ENCODE data around the gene VEGFD. TPM values are rescaled to one million over a fixed set of nuclear protein-coding genes. Genes with fewer than 3 reads are reported as not detected.
"Not testable (repeated sequence)": the region's sequence is repeated elsewhere in the genome, so short reads cannot be mapped to it uniquely, and the experiment has no call there.

Gene VEGFD
- polyA plus RNA-seq, 4 donors: 0.22 to 0.58 (median 0.50) TPM

DNA sequence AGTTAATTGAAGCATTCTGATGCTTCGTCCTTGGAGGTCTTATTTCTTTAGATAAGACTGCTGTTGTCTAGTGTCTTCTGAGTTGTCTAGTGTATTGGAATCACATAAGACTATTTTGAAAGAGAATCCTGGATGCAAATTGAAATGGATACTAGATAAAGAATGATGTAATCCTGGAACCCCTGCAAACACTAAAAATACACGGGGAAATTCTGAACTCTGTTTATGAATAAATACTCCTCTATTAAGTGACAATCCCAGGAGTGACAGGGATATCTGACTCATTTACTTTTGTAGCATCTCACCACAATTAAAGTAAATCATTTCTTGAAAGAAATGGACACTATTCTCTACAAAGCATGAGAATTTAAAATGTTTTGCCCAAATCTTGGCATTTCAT, 69.7 kb downstream of the VEGFD start:
- no peak for DNase-seq (ENCODE audit: low read depth in 4 of 4, low spot score in 3 of 4)

- no peak for DNase-seq (ENCODE audit: low read depth in 4 of 4, low spot score in 3 of 4)
Measured at GRCh38 chrX:15311119-15311518, 73.1 kb downstream of the VEGFD start.

GRCh38 chrX:15310117-15310516, 74.1 kb downstream of the VEGFD start:
- DNase-seq (ENCODE audit: low read depth in 4 of 4, low spot score in 3 of 4): peak in 2 of 4 donors; percentile 33 to 43

DNA sequence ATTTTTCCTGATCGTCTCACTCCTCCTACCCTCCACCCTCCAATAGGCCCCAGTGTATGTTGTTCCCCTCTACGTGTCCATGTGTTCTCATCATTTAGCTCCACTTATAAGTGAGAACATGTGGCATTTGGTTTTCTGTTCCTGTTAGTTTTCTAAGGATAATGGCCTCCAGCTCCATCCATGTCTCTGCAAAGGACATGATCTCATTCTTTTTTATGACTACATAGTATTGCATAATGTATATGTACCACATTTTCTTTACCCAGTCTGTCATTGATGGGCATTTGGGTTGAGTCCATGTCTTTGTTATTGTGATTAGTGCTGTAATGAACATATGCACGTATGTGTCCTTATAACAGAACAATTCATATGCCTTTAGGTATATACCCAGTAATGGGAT, 78.3 kb downstream of the VEGFD start:
- DNase-seq (ENCODE audit: low read depth in 4 of 4, low spot score in 3 of 4): not testable (repeated sequence)

DNA sequence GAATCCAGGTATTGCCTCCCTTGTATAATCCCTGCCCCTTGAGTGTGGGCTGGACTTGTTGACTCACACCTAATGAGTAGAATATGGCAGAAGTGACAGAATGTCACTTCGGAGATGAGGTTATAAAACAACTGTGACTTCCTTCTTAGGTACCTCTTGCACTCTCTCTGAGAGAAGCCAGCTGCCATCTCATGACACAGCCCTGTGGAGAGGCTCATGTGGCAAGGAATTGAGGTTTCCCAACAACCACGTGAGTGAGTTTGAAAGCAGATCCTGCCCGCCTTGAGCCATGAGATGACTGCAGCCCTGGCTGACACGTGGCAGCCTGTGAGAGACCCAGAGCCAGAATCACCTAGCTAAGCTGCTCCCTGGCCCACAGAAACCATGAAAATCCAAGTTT, 82.3 kb downstream of the VEGFD start:
- no peak for DNase-seq (ENCODE audit: low read depth in 4 of 4, low spot score in 3 of 4)

DNA sequence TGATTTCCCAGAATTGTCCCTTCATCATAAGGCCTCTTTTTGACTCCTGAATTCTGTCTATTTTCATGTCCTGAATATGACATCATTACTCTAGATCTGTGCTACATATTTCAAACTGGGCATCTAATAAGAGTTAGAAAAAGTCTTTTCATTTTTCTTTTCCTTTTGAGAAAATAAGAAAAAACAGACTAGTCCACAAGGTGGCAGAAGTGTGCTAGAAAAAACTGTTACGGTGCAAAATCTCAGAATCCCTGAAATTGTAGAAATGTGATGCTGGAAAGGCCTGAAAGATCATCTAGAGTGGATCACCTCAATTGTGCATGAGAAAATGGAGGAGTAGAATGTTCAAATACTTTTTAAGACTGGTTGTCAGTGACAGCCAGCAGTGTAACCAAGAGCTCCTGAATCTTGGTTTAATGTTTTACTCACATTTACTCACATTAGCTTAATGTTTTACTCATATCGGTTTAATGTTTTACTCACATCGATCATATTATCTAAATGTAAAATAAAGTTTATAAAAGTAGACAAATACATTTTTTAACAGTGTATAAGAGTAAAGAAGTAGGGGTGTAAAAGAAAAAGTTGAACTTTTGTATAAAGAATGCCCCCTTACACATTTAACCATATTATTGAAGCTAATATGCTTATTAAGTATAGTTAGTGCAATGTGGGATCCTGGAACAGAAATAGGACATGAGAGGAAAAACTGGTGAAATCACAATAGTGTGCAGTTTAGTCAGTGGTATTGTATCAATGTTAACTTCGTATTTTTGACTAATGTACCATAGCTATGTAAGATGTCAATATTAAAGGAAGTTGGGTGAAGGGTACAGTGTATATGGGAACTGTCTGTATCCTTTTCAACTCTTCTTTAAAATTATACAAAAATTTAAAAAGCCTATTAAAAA, 84.0 kb downstream of the VEGFD start:
- DNase-seq (ENCODE audit: low read depth in 4 of 4, low spot score in 3 of 4): no peak

DNA sequence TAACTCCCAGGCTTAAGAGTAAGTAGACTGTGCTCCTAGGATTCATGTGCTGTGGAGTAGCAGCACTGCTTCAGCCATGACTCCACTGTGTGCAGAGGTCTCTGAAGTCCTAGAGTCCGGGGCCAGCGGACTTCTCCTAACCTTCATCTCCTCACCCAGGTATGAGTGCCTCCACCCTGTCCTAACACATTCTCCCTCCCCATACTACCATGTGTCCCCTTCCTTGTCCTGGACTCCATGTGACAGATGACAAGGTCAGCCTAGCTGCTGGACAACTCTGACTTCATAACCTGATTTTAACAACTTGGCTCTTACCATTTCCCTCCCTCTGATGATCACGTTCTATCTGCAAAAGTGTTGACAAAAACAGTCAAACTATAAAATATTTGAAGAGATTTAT, 85.4 kb downstream of the VEGFD start:
- no peak for DNase-seq (ENCODE audit: low read depth in 4 of 4, low spot score in 3 of 4)

DNA sequence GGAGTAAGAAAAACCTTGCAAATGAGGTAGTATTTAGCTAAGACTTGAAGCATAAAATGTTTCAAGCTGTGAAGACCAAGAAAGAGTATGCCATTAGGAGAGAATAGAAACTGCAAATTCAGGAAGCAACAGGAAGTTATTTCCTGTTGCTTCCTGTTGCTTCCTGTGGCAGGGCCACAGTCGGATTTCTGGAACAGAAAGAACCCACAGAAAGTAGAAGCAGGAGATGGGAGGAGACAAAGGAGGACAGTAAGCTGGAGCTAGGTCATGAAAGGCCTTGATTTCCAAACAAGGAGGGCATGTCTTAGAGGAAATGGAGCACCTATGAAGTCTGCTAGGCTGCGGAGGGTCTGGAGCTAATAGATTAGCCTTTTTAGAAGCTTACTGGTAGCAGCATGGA, 86.0 kb downstream of the VEGFD start:
- DNase-seq (ENCODE audit: low read depth in 4 of 4, low spot score in 3 of 4): no peak

Other genes starting within 250 kb of the VEGFD start
- gene ASB9, start 114.3 kb downstream of the VEGFD start, polyA plus RNA-seq (ENCODE audit: insufficient read length in 4 of 4): 10 to 100 TPM; 11.2 to 14.1 (median 12.8) TPM
- under 1 TPM in 1 of 4 donors, not detected in 3; 0.03 TPM for gene ASB11, start 68.8 kb downstream of the VEGFD start, polyA plus RNA-seq (ENCODE audit: insufficient read length in 4 of 4)
- 10 to 100 TPM; 15.7 to 18.4 (median 17.3) TPM for gene PIGA, start 48.9 kb downstream of the VEGFD start, polyA plus RNA-seq (ENCODE audit: insufficient read length in 4 of 4)
- gene PIR, start 108.9 kb upstream of the VEGFD start, polyA plus RNA-seq (ENCODE audit: insufficient read length in 4 of 4): 1 to 10 TPM; 3.6 to 5.5 (median 5.1) TPM
- under 1 TPM; 0.30 to 0.67 (median 0.57) TPM for gene BMX, start 116.4 kb upstream of the VEGFD start, polyA plus RNA-seq (ENCODE audit: insufficient read length in 4 of 4)
- 10 to 100 TPM; 43.5 to 70.3 (median 53.9) TPM for gene ACE2, start 216.5 kb upstream of the VEGFD start, polyA plus RNA-seq (ENCODE audit: insufficient read length in 4 of 4)

Data from right renal pelvis (tissue), 4 donors.